Stimulated activated CD4-positive, alpha-beta T cell treated with anti-CD3 and anti-CD28 coated beads, Interleukin-12 subunit alpha, Interleukin-12 subunit beta, amount 100 ng/mL, for 48 hours (primary cell): ENCODE measurements around the gene ZMIZ1.
"Not testable (repeated sequence)": the region's sequence is repeated elsewhere in the genome, so short reads cannot be mapped to it uniquely, and the experiment has no call there.

Experiments used
- DNase-seq, 3 donors: peaks; one replicate each; pipeline ENCODE4 v3.0.0-alpha.2; 2020; ENCODE audit warnings: low read depth in 2 of 3, low spot score in 1 of 3

ZMIZ1 gene

GRCh38 chr10:79279047-79279446, 210.3 kb downstream of the ZMIZ1 start:
- not testable (repeated sequence) for DNase-seq

DNA sequence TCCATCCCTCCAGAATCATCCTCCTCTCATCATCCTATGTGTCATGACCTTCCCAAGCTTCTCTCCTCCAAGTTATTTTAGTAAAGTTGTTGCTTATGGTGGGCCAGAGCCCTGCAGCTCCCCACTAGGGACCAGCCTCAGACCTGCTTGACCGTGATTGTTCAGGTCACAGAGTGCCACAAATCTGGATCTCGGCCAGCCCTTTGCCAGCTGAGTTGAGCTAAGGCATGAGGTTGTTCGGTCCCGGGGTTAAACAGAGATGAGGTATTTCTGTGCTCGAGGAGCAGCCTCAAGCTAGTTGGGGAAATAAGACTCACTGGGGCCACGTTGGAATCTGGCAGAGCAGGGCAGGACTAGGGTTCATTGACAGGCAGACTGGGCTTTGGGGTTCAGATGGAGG, 212.2 kb downstream of the ZMIZ1 start:
- no peak for DNase-seq

GRCh38 chr10:79282388-79282787, 213.6 kb downstream of the ZMIZ1 start:
- DNase-seq: no peak

- no peak for DNase-seq
Measured at GRCh38 chr10:79283616-79284015, 214.8 kb downstream of the ZMIZ1 start.

GRCh38 chr10:79284158-79284871, 215.5 kb downstream of the ZMIZ1 start:
- DNase-seq: no peak

- peak; percentile 27 to 33 (median 28) for DNase-seq
Measured at GRCh38 chr10:79285315-79286197, 216.8 kb downstream of the ZMIZ1 start.

DNA sequence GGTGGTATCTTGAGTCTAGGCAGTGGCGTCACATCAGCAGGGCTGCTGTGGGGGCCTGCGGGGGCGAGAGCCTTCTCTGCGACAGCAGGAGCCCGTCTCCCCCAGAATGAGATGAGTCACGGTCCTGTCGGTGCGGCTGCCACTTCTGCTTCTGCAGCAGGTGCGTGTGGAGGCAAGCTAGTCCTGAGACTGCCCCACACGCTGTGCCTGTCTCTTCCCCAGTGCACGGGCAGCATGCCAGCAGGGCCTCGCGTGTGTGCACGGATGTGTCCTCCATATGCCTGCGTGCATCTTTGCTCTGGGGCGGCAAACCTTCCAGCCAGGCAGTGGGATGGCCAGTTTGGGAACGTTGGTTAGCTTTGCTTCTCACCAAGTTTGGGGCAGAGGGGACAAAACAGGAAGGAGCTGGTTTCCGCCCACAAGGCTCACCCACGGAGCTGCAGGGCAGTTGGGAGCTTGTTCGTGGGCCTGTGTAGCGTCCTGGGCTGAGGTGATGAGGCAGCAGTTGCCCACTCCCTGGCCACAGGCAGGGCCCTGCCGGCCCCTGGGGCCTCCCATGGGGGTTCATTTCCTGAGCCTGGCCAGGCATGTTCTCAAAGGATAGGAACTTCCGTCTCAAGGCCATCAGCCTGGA, 217.7 kb downstream of the ZMIZ1 start:
- peak; percentile 40 to 70 (median 55) for DNase-seq

GRCh38 chr10:79287973-79288723, 219.4 kb downstream of the ZMIZ1 start:
- no peak for DNase-seq

DNA sequence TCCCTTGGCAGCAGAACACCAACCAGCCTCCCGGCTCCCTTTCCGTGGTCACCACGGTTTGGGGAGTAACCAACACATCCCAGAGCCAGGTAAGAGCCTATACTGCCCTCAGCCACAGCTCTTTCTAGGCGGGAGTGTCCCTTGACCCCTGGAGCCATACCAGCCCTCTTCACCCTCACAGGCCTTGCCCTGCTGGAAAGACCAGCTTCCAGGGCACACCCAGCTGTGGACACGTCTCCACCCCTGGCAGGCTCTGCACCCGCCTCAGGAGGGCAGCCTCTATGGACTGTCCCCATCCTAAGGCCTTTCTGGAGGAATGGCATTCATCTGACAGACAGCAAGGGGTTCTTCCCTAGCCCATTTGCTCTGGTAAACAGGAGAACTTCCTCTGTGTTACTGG, 221.0 kb downstream of the ZMIZ1 start:
- no peak for DNase-seq

GRCh38 chr10:79292026-79292766, 223.4 kb downstream of the ZMIZ1 start:
- DNase-seq: no peak

DNA sequence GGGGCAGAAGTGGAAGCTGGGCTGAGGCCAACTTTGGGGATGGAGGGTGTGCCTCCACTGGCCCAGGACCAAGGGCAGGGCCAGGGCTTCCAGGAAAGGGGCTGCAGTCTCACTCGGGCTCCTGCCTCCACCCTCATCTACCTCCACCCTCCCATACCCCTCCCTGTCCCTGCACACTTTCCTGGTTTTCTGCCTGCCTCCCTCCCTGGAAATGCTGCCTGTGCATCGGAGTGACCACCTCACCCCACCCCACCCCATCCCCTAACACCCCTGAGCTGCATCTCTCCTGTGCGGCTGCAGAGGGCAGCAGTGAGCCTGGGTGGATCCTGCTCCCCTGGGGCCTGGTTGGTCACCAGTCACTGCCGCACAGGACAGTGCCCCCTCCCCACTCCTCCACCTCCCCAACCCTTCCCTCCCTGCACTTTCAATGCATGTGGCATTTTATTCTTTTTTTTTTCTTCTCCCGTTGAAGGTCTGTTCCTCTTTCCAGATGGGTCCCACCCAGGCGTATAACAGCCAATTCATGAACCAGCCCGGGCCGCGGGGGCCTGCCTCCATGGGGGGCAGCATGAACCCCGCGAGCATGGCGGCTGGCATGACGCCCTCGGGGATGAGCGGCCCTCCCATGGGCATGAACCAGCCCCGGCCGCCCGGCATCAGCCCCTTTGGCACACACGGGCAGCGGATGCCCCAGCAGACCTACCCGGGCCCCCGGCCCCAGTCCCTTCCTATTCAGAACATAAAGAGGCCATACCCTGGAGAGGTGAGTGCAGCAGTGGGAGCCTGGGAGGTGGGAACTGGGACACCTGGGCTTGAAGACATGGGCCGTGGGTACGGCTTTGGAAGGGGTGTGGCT, 224.4 kb downstream of the ZMIZ1 start:
- peak in 1 of 3 donors; percentile 22 for DNase-seq

DNA sequence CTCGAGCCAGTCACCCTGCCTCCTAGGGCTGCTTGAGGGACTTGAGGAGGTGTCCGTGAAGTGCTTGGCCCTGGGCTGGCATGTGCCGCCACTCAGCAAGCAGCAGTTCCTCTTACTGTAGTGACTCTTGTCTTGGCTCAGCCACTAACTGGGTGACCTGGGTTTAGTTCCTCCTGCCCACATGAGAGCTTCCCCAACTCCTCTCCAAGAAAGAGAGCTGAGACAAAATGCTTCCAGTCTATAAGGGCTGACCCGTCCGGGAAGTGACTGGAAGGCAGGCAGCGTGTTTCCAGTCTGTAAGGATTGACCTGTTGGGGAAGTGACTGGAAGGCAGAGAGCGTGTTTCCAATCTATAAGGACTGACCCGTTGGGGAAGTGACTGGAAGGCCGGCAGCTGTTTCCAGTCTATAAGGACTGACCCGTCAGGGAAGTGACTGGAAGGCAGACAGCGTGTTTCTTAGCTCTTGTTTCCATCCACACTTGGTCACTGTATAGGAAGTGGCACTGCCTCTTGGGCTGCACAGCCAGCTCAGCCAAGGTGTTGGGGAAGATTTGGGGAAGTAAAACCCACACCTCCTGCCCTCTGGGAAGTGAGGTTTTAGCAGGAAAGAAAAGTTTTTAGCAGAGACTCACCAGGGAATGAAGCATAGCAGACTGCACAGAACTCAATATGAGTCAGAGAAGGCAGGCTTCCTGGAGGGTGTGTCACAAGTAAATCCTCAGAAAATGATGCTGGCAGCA, 225.2 kb downstream of the ZMIZ1 start:
- DNase-seq: no peak

GRCh38 chr10:79295563-79295962, 226.8 kb downstream of the ZMIZ1 start:
- no peak for DNase-seq

DNA sequence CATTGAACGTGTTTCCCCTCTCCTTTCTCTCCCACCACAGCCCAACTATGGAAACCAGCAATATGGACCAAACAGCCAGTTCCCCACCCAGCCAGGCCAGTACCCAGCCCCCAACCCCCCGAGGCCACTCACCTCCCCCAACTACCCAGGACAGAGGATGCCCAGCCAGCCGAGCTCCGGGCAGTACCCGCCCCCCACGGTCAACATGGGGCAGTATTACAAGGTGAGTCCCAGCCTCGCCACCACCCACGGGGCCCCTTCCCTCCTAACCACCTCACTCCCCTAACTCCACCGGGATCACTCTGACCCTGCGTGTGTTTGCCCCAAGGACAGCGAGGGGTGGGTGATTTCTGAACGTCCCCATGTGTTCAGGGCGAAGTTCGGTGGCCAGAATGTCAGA, 227.7 kb downstream of the ZMIZ1 start:
- no peak for DNase-seq

GRCh38 chr10:79298403-79299244, 229.9 kb downstream of the ZMIZ1 start:
- DNase-seq: peak in 1 of 3 donors; percentile 56

DNA sequence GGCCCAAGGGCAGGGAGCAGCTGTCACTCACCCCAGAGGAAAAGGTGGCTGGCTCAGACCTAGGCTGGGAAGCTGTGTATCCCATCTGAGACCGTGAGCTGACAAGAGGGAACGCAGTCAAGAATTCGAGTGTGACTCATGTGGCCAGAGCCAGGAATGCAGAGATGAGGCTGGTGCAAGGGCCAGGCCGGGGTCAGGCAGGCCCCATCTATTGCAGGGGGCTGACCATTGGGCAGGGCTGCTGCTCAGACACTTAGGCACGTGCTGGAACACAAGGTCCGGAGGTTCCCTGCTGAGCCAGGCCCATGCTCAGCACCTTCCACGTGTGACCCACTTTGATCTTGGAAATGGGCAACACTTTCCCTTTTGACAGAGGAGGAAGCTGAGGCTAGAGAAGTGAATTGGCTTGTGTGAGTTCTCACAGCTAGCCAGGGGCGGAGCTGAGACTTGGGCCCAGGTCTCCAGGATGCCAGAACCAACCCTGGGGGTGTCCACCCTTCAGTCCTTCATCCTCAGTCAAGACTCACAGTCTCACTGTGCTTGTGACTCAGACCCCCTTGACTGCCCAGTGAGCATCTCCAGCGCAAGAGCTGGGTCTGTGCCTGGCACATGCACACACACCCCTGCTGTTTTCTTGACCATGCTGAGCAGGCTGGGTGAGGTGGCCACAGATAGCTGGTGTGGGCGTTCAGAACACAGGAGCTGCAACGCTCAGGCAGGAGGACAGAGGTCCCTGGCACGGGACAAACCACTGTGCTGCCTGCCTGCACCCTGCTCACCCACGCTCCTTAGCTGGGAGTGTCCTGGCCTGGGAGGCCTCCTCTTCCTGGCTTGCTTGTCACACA, 230.9 kb downstream of the ZMIZ1 start:
- DNase-seq: no peak

GRCh38 chr10:79300711-79301110, 231.9 kb downstream of the ZMIZ1 start:
- DNase-seq: no peak
